IMR-90 (cell line): ENCODE results near the gene NDRG4. TPM values are rescaled to one million over a fixed set of nuclear protein-coding genes. Genes with fewer than 3 reads are reported as not detected.

Experiments used
- ATAC-seq: fragments of 200-7000 bp; cut with Tn5 transposase; 2 replicates; pipeline ENCODE4 v1.9.1; 2020; ENCODE audit warnings: low read depth, mild to moderate bottlenecking, moderate library complexity
- BruUV-seq: library from RNA; stranded (reverse); fragments of 400-500 nt; replicated peaks from 2 replicates; lab custom pipeline; 2021; lab: Mats Ljungman, UMichigan
- CTCF ChIA-PET: fragments of 300-600 bp; formaldehyde crosslinking; extraction: SDS; loops from one replicate; lab custom pipeline; 2021; ENCODE audit warnings: antibody characterized with exemption; lab: Yijun Ruan, JAX
- POLR2A ChIA-PET: fragments of 300-600 bp; sonication (Branson Sonifier 250); formaldehyde crosslinking; loops from one replicate; lab custom pipeline; 2022; ENCODE audit warnings: antibody characterized with exemption; ENCODE audit not compliant: unreplicated experiment; lab: Charles Lee
- DNase-seq: peaks from one replicate; pipeline ENCODE4 v3.0.0; 2013
- H2AFZ ChIP-seq: replicated peaks from 2 replicates; pipeline ENCODE3; 2013; ENCODE audit warnings: low read length, mild to moderate bottlenecking; ENCODE audit not compliant: poor library complexity
- H2AK5ac ChIP-seq: 2 replicates; pipeline ENCODE4 v1.6.1; 2013; ENCODE audit warnings: low read depth, low read length, inconsistent platforms
- H2AK9ac ChIP-seq: replicated peaks from 2 replicates; pipeline ENCODE3; 2013; ENCODE audit warnings: mild to moderate bottlenecking, low read depth, low read length, moderate library complexity; ENCODE audit not compliant: poor library complexity
- H2BK120ac ChIP-seq: 2 replicates; pipeline ENCODE4 v1.6.1; 2013; ENCODE audit warnings: low read depth, low read length, inconsistent platforms
- H2BK15ac ChIP-seq: 3 replicates; pipeline ENCODE4 v1.6.1; 2013; ENCODE audit warnings: low read depth, low read length, inconsistent platforms
- H2BK20ac ChIP-seq: 2 replicates; pipeline ENCODE4 v1.6.1; 2013; ENCODE audit warnings: low read depth, mild to moderate bottlenecking, inconsistent platforms, low read length, moderate library complexity
- H2BK5ac ChIP-seq: 2 replicates; pipeline ENCODE4 v1.6.1; 2013; ENCODE audit warnings: mild to moderate bottlenecking, low read depth, low read length, inconsistent platforms; ENCODE audit not compliant: poor library complexity, severe bottlenecking
- H3K14ac ChIP-seq: replicated peaks from 2 replicates; pipeline ENCODE4 v1.6.1; 2013; ENCODE audit warnings: low read depth, low read length, inconsistent platforms
- H3K18ac ChIP-seq: 2 replicates; pipeline ENCODE4 v1.6.1; 2013; ENCODE audit warnings: low read depth, low read length, control low read depth
- H3K23ac ChIP-seq: 2 replicates; pipeline ENCODE4 v1.6.1; 2013; ENCODE audit warnings: low read depth, low read length, inconsistent platforms
- H3K27ac ChIP-seq: 2 replicates; pipeline ENCODE4 v1.5.1; 2013; ENCODE audit warnings: mild to moderate bottlenecking, control low read depth, low read length; ENCODE audit not compliant: insufficient read depth
- H3K27me3 ChIP-seq: 2 replicates; pipeline ENCODE4 v1.6.1; 2013; ENCODE audit warnings: low read length; ENCODE audit not compliant: control insufficient read depth, insufficient read depth
- H3K36me3 ChIP-seq: 2 replicates; pipeline ENCODE4 v1.6.1; 2013; ENCODE audit warnings: low read length, mixed read lengths; ENCODE audit not compliant: control insufficient read depth, insufficient read depth
- H3K4ac ChIP-seq: 2 replicates; pipeline ENCODE4 v1.6.1; 2013; ENCODE audit warnings: low read depth, low read length, inconsistent platforms
- H3K4me1 ChIP-seq: 2 replicates; pipeline ENCODE4 v1.6.1; 2013; ENCODE audit warnings: low read length, mixed read lengths; ENCODE audit not compliant: control insufficient read depth, insufficient read depth
- H3K4me2 ChIP-seq: 2 replicates; pipeline ENCODE4 v1.6.1; 2013; ENCODE audit warnings: low read depth, mild to moderate bottlenecking, control low read depth, low read length, moderate library complexity
- H3K4me3 ChIP-seq: 2 replicates; pipeline ENCODE4 v1.5.1; 2013; ENCODE audit warnings: low read depth, mild to moderate bottlenecking, control low read depth, low read length, moderate library complexity; ENCODE audit not compliant: insufficient read depth
- H3K56ac ChIP-seq: 2 replicates; pipeline ENCODE4 v1.6.1; 2013; ENCODE audit warnings: low read length, inconsistent platforms; ENCODE audit not compliant: insufficient read depth; ENCODE audit errors: extremely low read depth
- H3K79me1 ChIP-seq, 2 experiments: 2 replicates each; pipeline ENCODE4 v1.6.1; 2013; ENCODE audit warnings: low read length in 2 of 2, inconsistent platforms in 1 of 2, low read depth in 1 of 2
- H3K9ac ChIP-seq: 2 replicates; pipeline ENCODE4 v1.6.1; 2013; ENCODE audit warnings: low read depth, low read length, control low read depth
- H3K9me1 ChIP-seq: 2 replicates; pipeline ENCODE4 v1.6.1; 2013; ENCODE audit warnings: low read length, inconsistent platforms; ENCODE audit not compliant: insufficient read depth
- H3K9me3 ChIP-seq: 2 replicates; pipeline ENCODE4 v1.6.1; 2013; ENCODE audit warnings: low read length; ENCODE audit not compliant: control insufficient read depth, insufficient read depth
- H4K20me1 ChIP-seq: 2 replicates; pipeline ENCODE4 v1.6.1; 2013; ENCODE audit warnings: low read length, inconsistent platforms; ENCODE audit not compliant: insufficient read depth
- H4K5ac ChIP-seq: 2 replicates; pipeline ENCODE4 v1.6.1; 2013; ENCODE audit warnings: mild to moderate bottlenecking, low read depth, low read length, control low read depth
- H4K8ac ChIP-seq, 2 experiments: 2 replicates each; pipeline ENCODE4 v1.6.1; 2013; ENCODE audit warnings: low read depth in 2 of 2, low read length in 2 of 2, control low read depth in 1 of 2, inconsistent platforms in 1 of 2
- H4K91ac ChIP-seq: 2 replicates; pipeline ENCODE4 v1.6.1; 2013; ENCODE audit warnings: low read depth, low read length, inconsistent platforms; ENCODE audit not compliant: insufficient read depth
- WGBS, 2 experiments: methylation state at CpG; one replicate each; pipeline versions ENCODE4 v1.1.5 to v1.1.7; 2013; ENCODE audit warnings: missing lambda C conversion rate in 2 of 2; ENCODE audit not compliant: insufficient read length in 1 of 2; ENCODE audit errors: extremely low coverage in 2 of 2; 5-methylcytosine and 5-hydroxymethylcytosine counted together
- dilution Hi-C: fragments of 300-500 bp; cut with HindIII; formaldehyde crosslinking; loops from one replicate; pipeline ENCODE4 v1.14.3; 2018; ENCODE audit warnings: low sequenced_read_pairs; ENCODE audit not compliant: unreplicated experiment
- in situ Hi-C: fragments of 300-500 bp; cut with MboI; formaldehyde crosslinking; loops from 3 replicates; pipeline ENCODE4 v1.14.3; 2019; ENCODE audit warnings: low sequenced_read_pairs, inconsistent platforms, mixed read lengths
- intact Hi-C: fragments of 100-400 bp; cut with micrococcal nuclease; formaldehyde crosslinking; loops from 2 replicates; pipeline ENCODE4 v1.10.0; 2022
- polyA plus RNA-seq, 3 experiments: library from polyadenylated mRNA; depleted of rRNA; stranded (reverse); fragments of >200 nt; gene quantifications; 2 replicates each; pipeline ENCODE4 v1.2.3, GENCODE V29; 2012; ENCODE audit warnings: low replicate concordance in 1 of 3
- total RNA-seq: library from RNA; depleted of rRNA; stranded (reverse); fragments of >200 nt; gene quantifications from 2 replicates; pipeline ENCODE4 v1.2.3, GENCODE V29; 2012
- TF ChIP-seq, protein P1 (sequence below): conservative IDR thresholded peaks from 2 replicates; pipeline ENCODE4 v1.5.1; 2012; ENCODE audit warnings: mild to moderate bottlenecking, low read depth, low read length, improper control_type of control experiment

Gene NDRG4
- total and polyA plus RNA-seq, 2 of the 4 experiments (the other 2 are of a cell fraction): 10.9 to 23.5 TPM

DNA sequence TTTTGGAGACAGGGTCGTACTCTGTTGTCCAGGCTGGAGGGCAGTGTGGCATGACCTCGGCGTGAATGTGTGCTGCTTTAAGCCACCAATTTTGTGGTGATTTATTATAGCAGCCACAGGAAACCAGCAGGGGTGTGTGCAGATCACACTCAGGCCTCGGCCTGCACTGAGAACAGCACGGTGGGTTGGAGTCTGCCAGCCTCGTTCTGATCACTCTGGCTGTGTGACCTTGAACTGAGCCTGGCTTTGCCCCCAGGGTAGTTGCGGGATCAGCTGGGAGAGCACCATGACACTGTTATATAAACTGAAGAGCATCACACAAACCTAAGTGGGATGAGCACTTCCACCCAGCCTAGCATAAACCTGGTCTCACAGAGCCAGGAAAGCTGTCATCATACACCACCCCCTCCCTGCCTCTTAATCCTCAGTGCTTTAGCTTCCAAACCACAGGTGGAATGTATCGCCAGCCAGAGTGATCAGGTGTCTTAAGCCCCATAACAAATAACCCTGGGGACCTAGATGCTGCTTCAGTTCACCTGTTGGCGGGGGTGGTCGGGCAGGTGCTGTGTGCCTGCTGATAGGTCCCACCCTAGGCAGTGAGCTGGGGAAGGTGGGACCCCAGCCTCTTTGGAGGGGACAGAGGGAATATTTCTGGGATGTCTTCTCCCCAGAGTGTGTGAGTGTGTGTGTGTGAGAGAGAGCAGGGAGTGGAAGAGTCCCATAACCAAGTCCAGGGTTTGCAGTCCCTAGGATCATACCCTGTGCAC lies 28.6 kb upstream of the NDRG4 start:
- Histone ChIP-seq H4K20me1 (no peaks in the 10 kb centered on the region), H3K18ac (no peak overlapping the region), H3K14ac (no peak overlapping the region), H2AK5ac (no peak overlapping the region), H4K5ac (no peak overlapping the region), H2BK5ac (no peak overlapping the region), H3K27ac (no peak overlapping the region), H3K79me1 (no peaks in the 10 kb centered on the region), H2BK20ac (no peak overlapping the region), H3K36me3 (no peaks in the 10 kb centered on the region), H2BK15ac (no peak overlapping the region), H4K8ac (no peak overlapping the region), H3K4me2 (no peak overlapping the region), H2AK9ac (no peak overlapping the region), H3K27me3 (peaks cover 58% of the 10 kb centered on the region), H3K56ac (no peak overlapping the region), H3K9me1 (no peaks in the 10 kb centered on the region), H3K4me1 (no peaks in the 10 kb centered on the region), H3K4me3 (no peak overlapping the region), H3K9me3 (no peaks in the 10 kb centered on the region), H2BK120ac (no peak overlapping the region), H3K23ac (no peak overlapping the region), H3K9ac (no peak overlapping the region), H2AFZ (no peak overlapping the region), H4K91ac (no peak overlapping the region), H3K4ac (no peak overlapping the region)
- in situ Hi-C loops: no loop called here
- ChIA-PET POLR2A (no interaction called here), CTCF (interaction anchor here (0.8 to 1.5 kb wide), 3 partner anchors 16 to 134 kb away, joined by 4 read pairs; no protein-coding TSS in a partner anchor)
- DNase-seq: no peak
- ATAC-seq: no peak
- BruUV-seq: no TSS peak
- intact Hi-C loops: no loop called here
- 20% methylated on average over 1 of the region's 10 CpGs; no CpG with 5 or more reads in 1 of the 2 experiments for WGBS, 2 experiments
- dilution Hi-C loops: no loop called here
- TF ChIP-seq, protein P1, sequence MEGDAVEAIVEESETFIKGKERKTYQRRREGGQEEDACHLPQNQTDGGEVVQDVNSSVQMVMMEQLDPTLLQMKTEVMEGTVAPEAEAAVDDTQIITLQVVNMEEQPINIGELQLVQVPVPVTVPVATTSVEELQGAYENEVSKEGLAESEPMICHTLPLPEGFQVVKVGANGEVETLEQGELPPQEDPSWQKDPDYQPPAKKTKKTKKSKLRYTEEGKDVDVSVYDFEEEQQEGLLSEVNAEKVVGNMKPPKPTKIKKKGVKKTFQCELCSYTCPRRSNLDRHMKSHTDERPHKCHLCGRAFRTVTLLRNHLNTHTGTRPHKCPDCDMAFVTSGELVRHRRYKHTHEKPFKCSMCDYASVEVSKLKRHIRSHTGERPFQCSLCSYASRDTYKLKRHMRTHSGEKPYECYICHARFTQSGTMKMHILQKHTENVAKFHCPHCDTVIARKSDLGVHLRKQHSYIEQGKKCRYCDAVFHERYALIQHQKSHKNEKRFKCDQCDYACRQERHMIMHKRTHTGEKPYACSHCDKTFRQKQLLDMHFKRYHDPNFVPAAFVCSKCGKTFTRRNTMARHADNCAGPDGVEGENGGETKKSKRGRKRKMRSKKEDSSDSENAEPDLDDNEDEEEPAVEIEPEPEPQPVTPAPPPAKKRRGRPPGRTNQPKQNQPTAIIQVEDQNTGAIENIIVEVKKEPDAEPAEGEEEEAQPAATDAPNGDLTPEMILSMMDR: no peak
